Fibroblast of skin of right quadriceps (primary cell): Measurements from ENCODE around the gene SH2D1A.
"Not testable (repeated sequence)": the region's sequence is repeated elsewhere in the genome, so short reads cannot be mapped to it uniquely, and the experiment has no call there.

Source experiments
- DNase-seq: peaks from one replicate; pipeline ENCODE4 v3.0.0-alpha.2; 2013

The SH2D1A gene

GRCh38 chrX:124358800-124359383, 12.5 kb downstream of the SH2D1A start:
- DNase-seq, result no peak

- no peak for DNase-seq
These were observed 15.7 kb downstream of the SH2D1A start for GRCh38 chrX:124362072-124362471.

DNA sequence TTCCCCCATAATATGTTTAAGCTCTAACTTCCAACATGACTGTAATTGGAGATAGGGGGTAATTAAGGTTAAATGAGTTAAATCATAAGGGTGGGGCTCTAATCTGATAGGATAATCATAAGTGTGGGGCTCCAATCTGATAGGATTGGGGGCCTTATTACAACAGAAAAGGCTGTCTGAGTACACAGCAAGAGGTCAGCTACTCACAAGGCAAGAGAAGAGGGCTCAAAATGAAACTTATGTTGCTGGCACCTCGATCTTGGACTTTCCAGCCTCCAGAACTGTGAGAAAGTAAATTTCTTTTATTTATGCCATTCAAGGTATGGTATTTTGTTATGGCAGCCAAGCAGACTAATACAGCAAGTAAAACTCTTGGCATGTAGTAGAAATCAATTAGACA, 16.4 kb downstream of the SH2D1A start:
- DNase-seq, result no peak

GRCh38 chrX:124369722-124370121, 23.4 kb downstream of the SH2D1A start:
- no peak for DNase-seq

- peak; percentile 0 for DNase-seq
These were observed 27.0 kb downstream of the SH2D1A start for GRCh38 chrX:124373348-124373747.

GRCh38 chrX:124378643-124379042, 32.3 kb downstream of the SH2D1A start:
- peak; percentile 31 for DNase-seq

GRCh38 chrX:124383354-124383753, 37.0 kb downstream of the SH2D1A start:
- peak; percentile 28 for DNase-seq

- DNase-seq, result no peak
These were observed 40.0 kb downstream of the SH2D1A start for GRCh38 chrX:124386401-124386800.

GRCh38 chrX:124388562-124388961, 42.2 kb downstream of the SH2D1A start:
- DNase-seq, result peak; percentile 29

- no peak for DNase-seq
These were observed 46.4 kb downstream of the SH2D1A start for GRCh38 chrX:124392794-124393193.

DNA sequence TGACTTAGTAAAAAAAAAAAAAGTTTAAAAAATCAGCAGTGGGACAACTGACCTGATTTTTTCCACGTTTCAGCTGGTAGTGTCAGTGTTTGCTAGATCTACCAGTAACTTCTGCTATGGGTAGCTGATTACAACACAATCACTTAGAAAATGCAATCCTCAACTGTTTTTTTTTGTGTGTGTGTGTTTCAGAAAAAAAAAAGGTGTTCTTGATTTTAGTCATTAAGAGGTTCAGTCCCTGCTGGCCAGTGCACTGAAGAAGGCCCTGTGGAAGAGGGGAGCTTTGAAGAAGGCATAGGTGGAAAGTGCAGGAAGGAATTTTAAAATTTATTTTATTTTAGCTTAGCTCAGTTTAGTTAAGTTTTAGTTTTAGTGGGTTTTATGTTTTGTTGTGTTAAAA, 46.9 kb downstream of the SH2D1A start:
- DNase-seq, result no peak

- DNase-seq, result no peak
These were observed 47.3 kb downstream of the SH2D1A start for GRCh38 chrX:124393659-124394058.

- DNase-seq, result no peak
These were observed 49.0 kb downstream of the SH2D1A start for GRCh38 chrX:124395145-124395880.

- DNase-seq, result no peak
These were observed 55.3 kb downstream of the SH2D1A start for GRCh38 chrX:124401696-124402095.

- DNase-seq, result no peak
These were observed 59.5 kb downstream of the SH2D1A start for GRCh38 chrX:124405868-124406267.

DNA sequence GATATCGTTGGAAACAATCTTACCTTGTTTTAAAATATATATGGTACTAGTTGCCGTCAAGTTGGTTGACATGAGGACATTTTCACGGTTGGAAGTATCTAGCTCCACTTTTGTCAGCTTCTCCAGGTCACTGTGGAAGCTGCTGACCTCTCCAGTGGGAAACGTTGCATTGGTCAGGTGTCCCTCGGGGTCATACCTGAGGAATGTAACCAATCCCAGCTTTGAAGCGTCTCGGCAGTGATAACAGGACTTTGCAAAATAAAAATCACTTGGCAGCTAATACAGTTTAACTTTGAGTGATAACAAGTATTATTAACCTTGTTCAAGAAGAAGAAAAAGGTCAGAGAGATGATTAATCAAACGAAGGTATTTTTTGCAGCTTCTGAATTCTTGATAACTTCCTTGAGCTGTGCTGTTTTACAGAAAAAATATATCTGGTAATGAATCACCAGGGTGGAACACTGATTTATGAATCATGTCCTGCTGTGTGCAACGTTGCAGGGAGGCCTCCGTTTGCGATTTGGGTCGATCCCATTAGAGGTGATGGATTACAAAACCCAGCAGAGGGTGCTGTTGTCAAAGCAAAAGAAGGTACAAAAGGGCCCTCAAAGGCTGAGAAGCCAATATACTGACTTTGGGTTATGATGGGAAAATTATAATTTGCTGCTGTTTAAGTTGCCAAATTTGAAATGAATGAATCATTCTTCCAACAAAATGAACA, 60.1 kb downstream of the SH2D1A start:
- DNase-seq, result peak; percentile 82

DNA sequence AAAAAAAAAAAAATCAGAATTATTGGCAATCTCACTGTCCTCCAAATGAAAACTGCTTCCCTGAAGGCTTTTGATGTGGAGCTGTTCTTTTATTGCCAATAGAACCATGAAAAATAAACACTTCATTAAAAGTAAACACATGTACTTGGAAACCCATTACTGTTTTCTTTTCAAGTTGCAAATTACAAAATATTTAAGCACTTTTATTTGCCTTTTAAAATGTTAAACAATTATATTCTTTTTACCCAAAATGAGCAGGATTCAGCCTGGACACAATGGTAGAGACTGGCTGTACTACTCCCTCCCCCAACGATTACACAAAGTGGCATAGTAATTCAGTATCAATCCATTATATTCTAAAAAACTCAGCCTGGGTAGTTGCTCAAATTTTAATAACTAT, 60.9 kb downstream of the SH2D1A start:
- DNase-seq, result no peak

DNA sequence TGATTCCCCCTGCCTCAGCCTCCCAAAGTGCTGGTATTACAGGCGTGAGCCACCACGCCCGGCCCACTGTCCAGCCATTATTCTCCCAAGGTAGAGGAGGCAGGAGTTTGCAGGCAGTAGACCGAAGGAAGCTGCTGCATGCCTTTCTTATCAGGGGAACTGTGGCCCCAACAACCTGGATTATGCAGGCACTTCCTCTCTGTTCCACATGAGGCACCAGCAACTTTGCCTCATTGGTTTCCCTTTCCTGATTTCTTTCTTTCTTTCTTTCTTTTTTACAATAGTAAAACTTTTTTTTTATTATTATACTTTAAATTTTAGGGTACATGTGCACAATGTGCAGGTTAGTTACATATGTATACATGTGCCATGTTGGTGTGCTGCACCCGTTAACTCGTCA, 62.0 kb downstream of the SH2D1A start:
- not testable (repeated sequence) for DNase-seq

- no peak for DNase-seq
These were observed 66.9 kb downstream of the SH2D1A start for GRCh38 chrX:124413244-124413643.

DNA sequence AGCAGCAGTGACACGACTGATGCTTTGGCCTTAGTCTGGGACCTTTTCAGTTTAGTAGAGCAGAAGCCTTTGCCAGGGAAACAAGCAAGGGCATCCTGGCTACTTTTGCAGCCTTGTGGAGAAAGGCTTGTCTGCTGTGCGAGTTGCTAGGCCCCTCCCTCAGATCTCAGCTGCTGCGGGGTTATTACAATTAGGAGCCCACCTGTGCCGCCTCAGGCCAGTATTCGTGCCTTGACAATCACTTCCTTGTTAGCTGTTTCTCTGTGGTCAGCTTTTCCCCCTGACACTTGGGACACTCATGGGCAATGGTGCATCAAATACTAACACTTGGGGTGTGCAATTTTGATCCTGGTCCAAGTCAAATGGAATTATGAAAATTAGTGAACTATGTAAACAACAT, 67.9 kb downstream of the SH2D1A start:
- no peak for DNase-seq

GRCh38 chrX:124415115-124415800, 68.9 kb downstream of the SH2D1A start:
- DNase-seq, result no peak

GRCh38 chrX:124421898-124422655, 75.7 kb downstream of the SH2D1A start:
- DNase-seq, result peak; percentile 1
